Uterus (tissue), 4 donors: ENCODE measurements around the gene CTCFL. TPM values are rescaled to one million over a fixed set of nuclear protein-coding genes. Genes with fewer than 3 reads are reported as not detected.
A peak's percentile ranks its signal among the peaks of the same experiment; 100 is the strongest.

Experiments used
- DNase-seq, 2 donors: peaks; one replicate each; pipeline ENCODE4 v3.0.0-alpha.2; 2019 to 2020
- H3K27ac ChIP-seq, 2 donors: fragments of 200-600 bp; sonication (generic); 1 replicate in 1 of 2; 2 replicates in 1 of 2; pipeline ENCODE4 v1.5.1; 2016 to 2018
- H3K27me3 ChIP-seq, 2 donors: fragments of 200-600 bp; sonication (generic); one replicate each; pipeline ENCODE4 v1.5.1; 2018 to 2019; ENCODE audit warnings: control low read depth in 1 of 2
- H3K36me3 ChIP-seq, 2 donors: fragments of 200-600 bp; sonication (generic); one replicate each; pipeline ENCODE4 v1.5.1; 2019; ENCODE audit warnings: control low read depth in 1 of 2
- H3K4me1 ChIP-seq, 2 donors: fragments of 200-600 bp; sonication (generic); one replicate each; pipeline ENCODE4 v1.5.1; 2018 to 2019; ENCODE audit warnings: control low read depth in 1 of 2
- H3K4me3 ChIP-seq, 2 donors: fragments of 200-600 bp; sonication (generic); 1 replicate in 1 of 2; 2 replicates in 1 of 2; pipeline ENCODE4 v1.5.1; 2018 to 2019; ENCODE audit warnings: mild to moderate bottlenecking in 1 of 2
- H3K9me3 ChIP-seq, 2 donors: fragments of 200-600 bp; sonication (generic); one replicate each; pipeline ENCODE4 v1.5.1; 2019; ENCODE audit warnings: control low read depth in 1 of 2
- POLR2A ChIP-seq, 2 donors: fragments of 450-650 bp; IDR thresholded peaks; one replicate each; pipeline ENCODE4 v1.6.1; 2016; ENCODE audit warnings: antibody characterized with exemption in 2 of 2, mild to moderate bottlenecking in 1 of 2, moderate library complexity in 1 of 2
- intact Hi-C: fragments of 100-400 bp; cut with DNase I; formaldehyde crosslinking; loops from one replicate; pipeline ENCODE4 v1.15.1; 2023; ENCODE audit warnings: low total_unique reads
- total RNA-seq, 4 donors: library from RNA; depleted of rRNA in 3 of 4; stranded (reverse); fragments of >200 nt in 3 of 4; gene quantifications; one replicate each; pipeline versions ENCODE4 v1.1.0 to v1.2.4, GENCODE V29; 2014 to 2023
- TF ChIP-seq, protein P1 (sequence below), 4 experiments: fragments of 200-600 bp in 2 of 4; fragments of 450-650 bp in 2 of 4; sonication (generic) in 2 of 4; IDR thresholded peaks; one replicate each; pipeline ENCODE4 v1.5.1; 2016 to 2019; ENCODE audit warnings: antibody characterized with exemption in 4 of 4, mild to moderate bottlenecking in 2 of 4, moderate library complexity in 1 of 4
- donor health status: DM: yes; HTN: yes; CAD: no.

Gene CTCFL
- total RNA-seq, 4 donors from 2014 or later = 0.07 TPM; not detected in 3

DNA sequence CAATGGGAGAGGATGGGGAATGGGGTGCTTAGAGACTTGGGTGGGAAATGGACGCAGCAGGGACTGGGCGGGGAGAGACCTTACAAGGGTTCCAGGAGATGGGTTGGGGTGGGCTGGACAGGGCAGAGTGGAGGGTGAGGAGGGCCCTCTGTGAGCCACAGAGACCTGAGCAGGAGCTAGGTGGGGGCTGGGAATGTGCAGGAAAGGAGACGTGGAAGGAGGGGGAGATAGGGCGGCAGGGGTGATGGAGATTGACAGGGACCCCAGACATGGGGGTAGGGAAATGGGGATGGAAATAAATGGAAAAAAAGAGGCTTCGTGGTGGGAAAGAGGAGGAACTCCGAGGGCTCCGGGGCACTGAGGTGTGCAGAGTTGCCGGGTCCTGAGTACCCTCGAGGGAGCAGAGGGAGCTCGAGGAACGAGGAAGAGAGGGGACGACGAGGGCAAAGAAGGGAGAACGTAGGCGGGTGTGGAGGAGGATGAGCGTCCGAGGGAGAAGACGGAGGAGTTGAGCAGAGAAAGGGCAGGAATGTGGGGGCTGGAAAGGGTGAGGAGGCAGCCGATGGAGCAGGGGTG lies 2.0 kb upstream of the CTCFL start:
- H3K27me3 ChIP-seq = no peaks in the 10 kb centered on the region
- TF ChIP-seq, protein P1, sequence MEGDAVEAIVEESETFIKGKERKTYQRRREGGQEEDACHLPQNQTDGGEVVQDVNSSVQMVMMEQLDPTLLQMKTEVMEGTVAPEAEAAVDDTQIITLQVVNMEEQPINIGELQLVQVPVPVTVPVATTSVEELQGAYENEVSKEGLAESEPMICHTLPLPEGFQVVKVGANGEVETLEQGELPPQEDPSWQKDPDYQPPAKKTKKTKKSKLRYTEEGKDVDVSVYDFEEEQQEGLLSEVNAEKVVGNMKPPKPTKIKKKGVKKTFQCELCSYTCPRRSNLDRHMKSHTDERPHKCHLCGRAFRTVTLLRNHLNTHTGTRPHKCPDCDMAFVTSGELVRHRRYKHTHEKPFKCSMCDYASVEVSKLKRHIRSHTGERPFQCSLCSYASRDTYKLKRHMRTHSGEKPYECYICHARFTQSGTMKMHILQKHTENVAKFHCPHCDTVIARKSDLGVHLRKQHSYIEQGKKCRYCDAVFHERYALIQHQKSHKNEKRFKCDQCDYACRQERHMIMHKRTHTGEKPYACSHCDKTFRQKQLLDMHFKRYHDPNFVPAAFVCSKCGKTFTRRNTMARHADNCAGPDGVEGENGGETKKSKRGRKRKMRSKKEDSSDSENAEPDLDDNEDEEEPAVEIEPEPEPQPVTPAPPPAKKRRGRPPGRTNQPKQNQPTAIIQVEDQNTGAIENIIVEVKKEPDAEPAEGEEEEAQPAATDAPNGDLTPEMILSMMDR (IDR thresholded peaks at IDR 0.05) = no peak
- no peak for TF ChIP-seq POLR2A (IDR thresholded peaks at IDR 0.05)
- intact Hi-C loops = loop anchor here (5.0 kb wide), 1 partner anchor 60 kb away; no protein-coding TSS in a partner anchor
- DNase-seq = no peak
- H3K27ac ChIP-seq = no peak overlapping the region
- no peaks in the 10 kb centered on the region for H3K36me3 ChIP-seq
- no peaks in the 10 kb centered on the region for H3K9me3 ChIP-seq
- no peaks in the 10 kb centered on the region for H3K4me1 ChIP-seq
- H3K4me3 ChIP-seq = no peak overlapping the region

DNA sequence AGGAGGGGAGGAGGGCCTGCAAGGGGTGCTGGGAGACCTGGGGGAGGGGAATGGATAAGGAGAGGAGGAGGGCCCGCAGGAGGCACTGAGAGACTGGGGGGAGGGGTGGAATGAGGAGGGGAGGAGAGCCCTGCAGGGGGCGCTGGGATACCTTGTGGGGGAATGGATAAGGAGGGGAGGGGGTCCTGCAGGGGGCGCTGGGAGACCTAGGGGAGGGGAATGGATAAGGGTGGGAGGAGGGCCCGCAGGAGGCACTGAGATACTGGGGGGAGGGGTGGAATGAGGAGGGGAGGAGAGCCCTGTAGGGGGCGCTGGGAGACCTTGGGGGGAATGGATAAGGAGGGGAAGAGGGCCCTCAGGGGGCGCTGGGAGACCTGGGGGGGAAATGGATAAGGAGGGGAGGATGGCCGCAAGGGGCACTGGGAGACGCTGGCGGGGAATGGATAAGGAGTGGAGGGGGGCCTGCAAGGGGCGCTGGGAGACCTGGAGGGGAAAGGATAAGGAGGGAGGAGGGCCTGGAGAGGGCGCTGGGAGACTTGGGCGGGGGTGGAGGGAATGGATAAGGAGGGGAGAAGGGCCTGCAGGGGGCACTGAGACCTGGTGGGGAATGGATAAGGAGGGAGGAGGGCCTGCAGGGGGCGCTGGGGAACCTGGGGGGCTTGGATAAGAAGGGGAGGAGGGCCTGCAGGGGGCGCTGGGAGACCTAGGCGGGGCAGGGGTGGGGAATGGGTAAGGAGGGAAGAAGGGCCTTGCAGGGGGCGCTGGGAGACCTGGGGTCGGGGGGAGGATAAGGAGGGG lies 1.3 kb upstream of the CTCFL start:
- H3K4me1 ChIP-seq = no peaks in the 10 kb centered on the region
- no peak overlapping the region for H3K4me3 ChIP-seq
- no peak overlapping the region for H3K27ac ChIP-seq
- no peaks in the 10 kb centered on the region for H3K27me3 ChIP-seq
- no peaks in the 10 kb centered on the region for H3K36me3 ChIP-seq
- DNase-seq = no peak
- TF ChIP-seq, protein P1 (IDR thresholded peaks at IDR 0.05) = peak in 1 of 4 experiments; percentile 3
- no peak for TF ChIP-seq POLR2A (IDR thresholded peaks at IDR 0.05)
- H3K9me3 ChIP-seq = no peaks in the 10 kb centered on the region
- intact Hi-C loops = loop anchor here (5.0 kb wide), 1 partner anchor 61 kb away; no protein-coding TSS in a partner anchor

DNA sequence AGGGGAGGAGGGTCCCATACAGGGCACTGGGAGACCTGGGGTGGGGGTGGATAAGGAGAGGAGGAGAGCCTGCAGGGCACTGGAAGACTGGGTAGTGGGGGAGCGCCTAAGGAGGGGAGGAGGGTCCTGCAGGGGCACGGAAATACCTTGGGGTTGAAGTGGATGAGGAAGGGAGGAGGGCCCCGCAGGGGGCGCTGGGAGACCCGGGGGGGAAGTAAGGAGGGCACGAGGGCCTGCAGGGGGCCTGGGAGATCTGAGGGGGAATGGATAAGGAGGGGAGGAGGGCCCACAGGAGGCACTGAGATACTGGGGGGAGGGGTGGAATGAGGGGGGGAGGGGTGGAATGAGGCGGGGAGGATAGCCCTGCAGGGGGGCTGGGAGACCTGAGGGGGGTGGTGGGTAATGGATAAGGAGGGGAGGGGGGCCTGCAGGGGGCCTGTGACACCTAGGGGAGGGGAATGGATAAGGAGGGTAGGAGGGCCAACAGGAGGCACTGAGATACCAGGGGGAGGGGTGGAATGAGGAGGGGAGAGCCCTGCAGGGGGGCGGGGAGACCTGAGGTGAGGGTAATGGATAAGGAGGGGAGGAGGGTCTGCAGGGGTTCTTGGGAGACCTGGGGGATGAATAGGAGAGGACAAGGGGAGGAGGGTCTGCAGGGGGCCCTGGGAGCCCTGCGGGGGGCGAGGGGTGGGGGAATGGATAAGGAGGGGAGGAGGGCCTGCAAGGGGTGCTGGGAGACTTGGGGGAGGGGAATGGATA lies 567 bp upstream of the CTCFL start:
- Histone ChIP-seq H3K4me3 (no peak overlapping the region), H3K36me3 (no peaks in the 10 kb centered on the region), H3K27ac (no peak overlapping the region), H3K27me3 (no peaks in the 10 kb centered on the region), H3K4me1 (no peaks in the 10 kb centered on the region), H3K9me3 (no peaks in the 10 kb centered on the region)
- intact Hi-C loops = loop anchor here (5.0 kb wide), 1 partner anchor 62 kb away; no protein-coding TSS in a partner anchor
- DNase-seq = no peak
- TF ChIP-seq, protein P1 (IDR thresholded peaks at IDR 0.05) = no peak
- TF ChIP-seq POLR2A (IDR thresholded peaks at IDR 0.05) = no peak

DNA sequence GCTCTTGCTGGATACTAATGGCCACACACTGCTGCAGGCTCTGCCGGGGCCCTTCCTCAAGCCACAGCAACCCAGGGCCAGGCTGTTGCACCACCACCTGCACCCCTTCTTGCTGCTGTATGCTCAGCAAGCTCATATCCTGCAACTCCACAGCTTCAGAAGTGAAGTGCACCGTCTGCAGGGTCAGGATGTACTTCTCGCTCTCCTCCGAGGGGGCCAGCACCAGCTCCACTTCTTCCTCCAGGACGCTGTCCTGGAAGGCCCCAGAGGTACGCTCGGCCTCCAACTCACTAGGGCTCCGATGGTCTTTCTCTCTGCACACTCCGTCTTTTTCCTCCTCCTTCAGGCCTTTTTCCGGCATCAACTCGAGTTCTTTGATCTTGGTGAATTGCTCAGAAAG lies 1.2 kb downstream of the CTCFL start:
- Histone ChIP-seq H3K9me3 (no peaks in the 10 kb centered on the region), H3K27ac (no peak overlapping the region), H3K27me3 (no peaks in the 10 kb centered on the region), H3K4me3 (no peak overlapping the region), H3K4me1 (no peaks in the 10 kb centered on the region), H3K36me3 (no peaks in the 10 kb centered on the region)
- no peak for DNase-seq
- intact Hi-C loops = no loop called here
- TF ChIP-seq POLR2A (IDR thresholded peaks at IDR 0.05) = no peak
- TF ChIP-seq, protein P1 (IDR thresholded peaks at IDR 0.05) = no peak
